ENCODE measurements around the gene CAPN11. TPM values are rescaled to one million over a fixed set of nuclear protein-coding genes. Genes with fewer than 3 reads are reported as not detected.
"Not testable (repeated sequence)": the region's sequence is repeated elsewhere in the genome, so short reads cannot be mapped to it uniquely, and the experiment has no call there.

Gene CAPN11
- total RNA-seq, 2 experiments from 2014 or later: not detected

GRCh38 chr6:44135173-44135758 is 23.4 kb upstream of the CAPN11 start:
- no peak overlapping the region for H3K27ac Mint-ChIP-seq
- H3K4me3 Mint-ChIP-seq: no peak overlapping the region

GRCh38 chr6:44135875-44136274 is 22.7 kb upstream of the CAPN11 start:
- CTCF ChIA-PET: interaction anchor here (0.8 kb wide), 1 partner anchor 15 kb away, joined by 3 read pairs; no protein-coding TSS in a partner anchor
- Mint-ChIP-seq H3K27ac (no peak overlapping the region), H3K27me3 (no peaks in the 10 kb centered on the region), H3K9me3 (ENCODE audit: low read depth) (no peaks in the 10 kb centered on the region), H3K36me3 (no peaks in the 10 kb centered on the region), H3K4me3 (no peak overlapping the region), H3K4me1 (peaks cover 7% of the 10 kb centered on the region)
- ATAC-seq (no peak), DNase-seq (no peak)

More at GRCh38 chr6:44135173-44135758, 23.4 kb upstream of the CAPN11 start:
- Mint-ChIP-seq H3K27me3 (no peaks in the 10 kb centered on the region), H3K4me1 (peaks cover 7% of the 10 kb centered on the region), H3K9me3 (ENCODE audit: low read depth) (no peaks in the 10 kb centered on the region), H3K36me3 (no peaks in the 10 kb centered on the region)
- CTCF ChIA-PET: interaction anchor here (0.8 kb wide), 1 partner anchor 16 kb away, joined by 3 read pairs; no protein-coding TSS in a partner anchor
- DNase-seq (no peak), ATAC-seq (no peak)

DNA sequence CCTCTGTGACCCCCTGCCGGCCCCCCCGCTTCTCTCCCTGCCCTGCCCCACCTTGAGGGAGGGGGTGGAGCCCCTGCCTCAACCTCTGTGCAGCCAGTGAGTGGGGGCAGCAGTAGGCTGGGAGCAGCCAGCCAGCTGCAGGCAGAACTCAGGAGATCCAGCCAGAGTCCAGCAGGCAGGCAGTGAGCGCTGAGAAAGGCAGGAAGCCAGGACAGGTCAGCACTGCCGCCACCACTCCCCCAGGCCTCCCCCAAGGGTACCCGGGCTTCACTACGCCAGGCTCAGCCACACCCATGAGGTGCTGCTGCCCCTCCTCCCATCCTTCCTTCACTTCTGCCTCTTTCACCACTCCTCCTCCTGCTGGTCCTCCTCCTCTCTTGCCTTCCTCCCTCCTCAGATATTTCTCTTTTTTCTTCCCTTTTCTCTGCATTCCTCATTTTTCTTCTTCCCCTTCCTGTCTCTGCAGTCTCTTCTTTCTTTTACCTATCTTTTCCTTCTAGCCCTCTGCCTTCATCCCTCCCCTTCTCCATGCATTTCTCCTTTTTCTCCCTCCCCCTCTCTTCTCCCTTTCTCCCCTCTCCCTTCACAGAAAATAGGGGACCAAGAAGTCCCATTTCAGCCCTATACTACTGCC is 19.8 kb upstream of the CAPN11 start:
- no peak for DNase-seq
- ATAC-seq: no peak
- Mint-ChIP-seq H3K36me3 (no peaks in the 10 kb centered on the region), H3K4me1 (no peaks in the 10 kb centered on the region), H3K9me3 (ENCODE audit: low read depth) (no peaks in the 10 kb centered on the region), H3K27ac (no peak overlapping the region), H3K27me3 (no peaks in the 10 kb centered on the region), H3K4me3 (no peak overlapping the region)
- CTCF ChIA-PET: no interaction called here

DNA sequence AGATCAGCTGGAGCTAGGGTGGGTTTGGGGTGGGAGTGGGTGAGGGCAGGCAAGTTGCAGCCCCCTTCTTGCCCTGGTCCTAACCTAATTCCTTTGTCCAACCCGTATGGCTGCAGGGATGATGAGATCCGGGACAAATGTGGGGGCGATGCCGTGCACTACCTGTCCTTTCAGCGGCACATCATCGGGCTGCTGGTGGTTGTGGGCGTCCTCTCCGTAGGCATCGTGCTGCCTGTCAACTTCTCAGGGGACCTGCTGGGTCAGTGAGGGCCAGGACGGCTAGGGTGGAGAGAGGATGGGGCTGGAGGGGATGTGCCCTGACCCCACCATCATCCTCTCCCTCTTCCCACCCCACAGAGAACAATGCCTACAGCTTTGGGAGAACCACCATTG is 19.3 kb upstream of the CAPN11 start:
- no peaks in the 10 kb centered on the region for H3K9me3 Mint-ChIP-seq (ENCODE audit: low read depth)
- no peak for ATAC-seq
- no peaks in the 10 kb centered on the region for H3K36me3 Mint-ChIP-seq
- H3K27me3 Mint-ChIP-seq: no peaks in the 10 kb centered on the region
- no peak overlapping the region for H3K27ac Mint-ChIP-seq
- DNase-seq: no peak
- H3K4me3 Mint-ChIP-seq: no peak overlapping the region
- no peaks in the 10 kb centered on the region for H3K4me1 Mint-ChIP-seq
- CTCF ChIA-PET: no interaction called here

DNA sequence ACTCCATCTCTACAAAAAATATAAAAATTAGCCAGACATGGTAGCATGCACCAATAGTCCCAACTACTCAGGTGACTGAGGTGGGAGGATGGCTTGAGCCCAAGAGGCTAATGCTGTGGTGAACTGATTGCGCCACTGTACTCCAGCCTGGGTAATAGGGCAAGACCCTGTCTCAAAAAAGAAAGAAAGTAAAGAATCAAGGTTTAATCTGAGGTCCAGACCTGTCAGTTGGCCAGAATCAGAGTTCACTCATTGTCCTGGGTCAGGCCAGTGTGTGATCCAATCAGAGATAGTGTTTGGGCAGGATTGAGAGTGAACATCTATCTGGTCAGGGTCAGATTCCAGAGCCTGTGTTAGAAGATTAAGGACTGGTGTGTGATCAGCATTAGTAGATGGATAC is 15.8 kb upstream of the CAPN11 start:
- Mint-ChIP-seq H3K36me3 (no peaks in the 10 kb centered on the region), H3K9me3 (ENCODE audit: low read depth) (no peaks in the 10 kb centered on the region), H3K27ac (no peak overlapping the region), H3K4me3 (no peak overlapping the region), H3K4me1 (peaks cover 5% of the 10 kb centered on the region), H3K27me3 (no peaks in the 10 kb centered on the region)
- ATAC-seq: no peak
- no peak for DNase-seq
- CTCF ChIA-PET: no interaction called here

DNA sequence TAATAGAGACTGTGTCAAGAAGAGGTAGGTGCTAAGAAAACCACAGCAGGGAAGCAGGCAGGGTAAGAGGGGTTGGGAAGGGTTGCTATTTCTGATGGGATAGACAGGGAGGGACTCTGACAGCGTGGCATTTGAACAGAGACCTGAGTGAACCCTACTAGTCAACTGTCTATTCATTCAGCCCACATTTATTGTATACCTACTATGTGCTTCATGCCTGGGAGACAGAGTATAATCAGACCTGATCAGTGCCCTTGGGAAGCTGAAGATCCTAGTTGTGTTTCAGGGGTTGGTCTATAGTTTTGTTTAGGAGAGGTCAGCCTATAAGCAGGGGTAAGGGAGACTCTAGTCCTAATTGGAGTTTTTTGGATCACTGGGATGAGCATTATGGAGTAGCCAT is 14.9 kb upstream of the CAPN11 start:
- no peaks in the 10 kb centered on the region for H3K36me3 Mint-ChIP-seq
- DNase-seq (no peak), ATAC-seq (no peak)
- H3K27me3 Mint-ChIP-seq: no peaks in the 10 kb centered on the region
- H3K4me3 Mint-ChIP-seq: no peak overlapping the region
- H3K4me1 Mint-ChIP-seq: peaks cover 5% of the 10 kb centered on the region
- CTCF ChIA-PET: interaction anchor here (0.8 kb wide), 1 partner anchor 11 kb away, joined by 3 read pairs; no protein-coding TSS in a partner anchor
- no peaks in the 10 kb centered on the region for H3K9me3 Mint-ChIP-seq (ENCODE audit: low read depth)
- H3K27ac Mint-ChIP-seq: peak overlapping the region; percentile 53

DNA sequence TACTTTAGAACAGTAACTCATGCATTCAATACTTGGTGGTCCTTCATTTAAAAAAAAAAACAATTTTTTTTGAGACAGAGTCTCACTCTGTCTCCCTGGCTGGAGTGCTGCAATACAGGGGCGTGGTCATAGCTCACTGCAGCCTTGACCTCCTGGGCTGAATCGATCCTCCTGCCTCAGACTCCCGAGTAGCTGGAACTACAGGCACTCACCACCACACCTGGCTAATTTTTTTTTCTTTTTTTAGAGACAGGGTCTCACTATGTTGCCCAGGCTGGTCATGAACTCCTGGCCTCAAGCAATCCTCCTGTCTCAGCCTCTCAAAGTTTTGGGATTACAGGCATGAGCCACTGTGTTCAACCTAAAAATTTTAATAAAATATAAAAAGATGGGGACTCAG is 14.1 kb upstream of the CAPN11 start:
- not testable (repeated sequence) for H3K4me3 Mint-ChIP-seq; H3K36me3 Mint-ChIP-seq; H3K27me3 Mint-ChIP-seq; H3K27ac Mint-ChIP-seq; ATAC-seq; DNase-seq; H3K9me3 Mint-ChIP-seq (ENCODE audit: low read depth); H3K4me1 Mint-ChIP-seq
- CTCF ChIA-PET: interaction anchor here (0.7 to 0.8 kb wide), 3 partner anchors 12 to 253 kb away, joined by 3 read pairs; no protein-coding TSS in a partner anchor

- ATAC-seq: no peak
- H3K27me3 Mint-ChIP-seq: no peaks in the 10 kb centered on the region
- H3K9me3 Mint-ChIP-seq (ENCODE audit: low read depth): no peaks in the 10 kb centered on the region
- no peak overlapping the region for H3K4me3 Mint-ChIP-seq
- DNase-seq: no peak
- H3K27ac Mint-ChIP-seq: peak overlapping the region; percentile 23
- H3K4me1 Mint-ChIP-seq: peaks cover 5% of the 10 kb centered on the region
- no peaks in the 10 kb centered on the region for H3K36me3 Mint-ChIP-seq
- CTCF ChIA-PET: no interaction called here
These were observed 12.8 kb upstream of the CAPN11 start for GRCh38 chr6:44145839-44146238.

DNA sequence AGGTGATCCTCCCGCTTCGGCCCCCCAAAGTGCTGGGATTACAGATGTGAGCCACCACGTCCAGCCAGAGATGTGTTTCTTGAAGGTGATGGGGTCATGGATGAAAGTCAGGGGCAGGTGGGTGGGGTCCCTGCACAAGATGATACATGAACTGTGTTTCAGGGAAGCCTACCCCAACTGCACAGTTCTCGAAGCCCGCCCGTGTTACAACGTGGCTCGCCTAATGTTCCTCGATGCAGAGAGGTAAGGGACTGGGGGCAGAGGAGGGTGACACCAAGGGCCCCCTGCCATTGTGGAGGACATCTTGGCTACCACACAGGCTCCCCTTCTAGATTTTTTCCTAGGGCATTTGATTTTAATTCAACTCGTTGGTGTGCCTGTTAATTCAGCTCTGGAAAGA is 11.9 kb upstream of the CAPN11 start:
- ATAC-seq (no peak), DNase-seq (no peak)
- Mint-ChIP-seq H3K36me3 (no peaks in the 10 kb centered on the region), H3K27me3 (no peaks in the 10 kb centered on the region), H3K27ac (no peak overlapping the region), H3K4me3 (no peak overlapping the region), H3K4me1 (peaks cover 7% of the 10 kb centered on the region), H3K9me3 (ENCODE audit: low read depth) (no peaks in the 10 kb centered on the region)
- CTCF ChIA-PET: no interaction called here

- CTCF ChIA-PET: interaction anchor here (4.8 kb wide), 1 partner anchor 50 kb away, joined by 61 read pairs; no protein-coding TSS in a partner anchor
- peaks cover 8% of the 10 kb centered on the region for H3K4me1 Mint-ChIP-seq
- H3K4me3 Mint-ChIP-seq: no peak overlapping the region
These were observed 11.4 kb upstream of the CAPN11 start for GRCh38 chr6:44147256-44147655.

DNA sequence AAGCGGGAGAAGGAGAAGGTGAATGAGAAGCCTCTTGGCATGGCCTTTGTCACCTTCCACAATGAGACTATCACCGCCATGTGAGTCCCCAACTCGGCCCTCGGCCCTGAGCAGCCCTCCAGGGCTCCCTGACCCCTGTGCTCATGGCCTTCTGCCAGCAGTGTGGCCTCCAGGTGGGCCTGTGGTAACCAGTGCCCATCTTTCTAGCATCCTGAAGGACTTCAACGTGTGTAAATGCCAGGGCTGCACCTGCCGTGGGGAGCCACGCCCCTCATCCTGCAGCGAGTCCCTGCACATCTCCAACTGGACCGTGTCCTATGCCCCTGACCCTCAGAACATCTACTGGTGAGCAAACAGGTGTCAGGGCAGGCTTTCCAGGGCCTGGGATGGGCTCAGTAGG is 10.3 kb upstream of the CAPN11 start:
- Mint-ChIP-seq H3K27me3 (no peaks in the 10 kb centered on the region), H3K27ac (no peak overlapping the region), H3K4me3 (no peak overlapping the region), H3K4me1 (peaks cover 8% of the 10 kb centered on the region), H3K9me3 (ENCODE audit: low read depth) (no peaks in the 10 kb centered on the region), H3K36me3 (no peaks in the 10 kb centered on the region)
- ATAC-seq (no peak), DNase-seq (no peak)
- CTCF ChIA-PET: interaction anchor here (4.8 kb wide), 1 partner anchor 51 kb away, joined by 61 read pairs; no protein-coding TSS in a partner anchor

More at GRCh38 chr6:44147256-44147655, 11.4 kb upstream of the CAPN11 start:
- no peak for ATAC-seq
- Mint-ChIP-seq H3K27me3 (no peaks in the 10 kb centered on the region), H3K36me3 (no peaks in the 10 kb centered on the region), H3K27ac (no peak overlapping the region), H3K9me3 (ENCODE audit: low read depth) (no peaks in the 10 kb centered on the region)
- DNase-seq: no peak

DNA sequence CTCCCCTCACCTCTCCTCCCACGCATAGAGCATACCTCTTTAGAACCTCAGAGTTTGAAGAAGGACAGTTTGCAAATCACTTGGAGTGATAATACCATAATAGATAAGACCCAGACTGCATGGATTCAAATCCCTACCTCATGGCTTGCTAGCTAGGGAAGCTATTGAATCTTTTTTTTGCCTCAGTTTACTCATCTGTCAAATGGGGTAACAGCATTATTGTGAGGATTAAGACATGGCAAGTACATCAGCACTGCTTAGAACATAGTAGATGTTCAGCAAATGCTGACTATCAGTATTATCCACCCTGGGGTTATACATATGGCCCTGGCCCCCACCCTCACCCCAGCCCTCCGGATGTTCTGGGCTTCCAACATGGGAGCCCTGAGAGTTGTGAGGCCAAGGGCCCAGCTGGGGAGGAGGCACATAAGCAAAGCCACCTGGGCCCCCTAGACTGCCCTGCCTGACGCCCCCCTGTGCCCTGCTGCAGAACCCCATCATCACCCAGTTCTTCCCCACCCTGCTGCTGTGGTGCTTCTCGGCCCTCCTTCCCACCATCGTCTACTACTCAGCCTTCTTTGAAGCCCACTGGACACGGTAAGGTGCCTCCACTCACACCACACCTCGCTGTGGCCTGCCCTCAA is 9.1 kb upstream of the CAPN11 start:
- Mint-ChIP-seq H3K4me3 (no peak overlapping the region), H3K27ac (no peak overlapping the region), H3K4me1 (peaks cover 8% of the 10 kb centered on the region), H3K27me3 (no peaks in the 10 kb centered on the region), H3K36me3 (no peaks in the 10 kb centered on the region), H3K9me3 (ENCODE audit: low read depth) (no peaks in the 10 kb centered on the region)
- no peak for DNase-seq
- CTCF ChIA-PET: interaction anchor here (1.4 to 4.8 kb wide), 3 partner anchors 13 to 52 kb away, joined by 4 to 61 read pairs (median 5); no protein-coding TSS in a partner anchor
- no peak for ATAC-seq

DNA sequence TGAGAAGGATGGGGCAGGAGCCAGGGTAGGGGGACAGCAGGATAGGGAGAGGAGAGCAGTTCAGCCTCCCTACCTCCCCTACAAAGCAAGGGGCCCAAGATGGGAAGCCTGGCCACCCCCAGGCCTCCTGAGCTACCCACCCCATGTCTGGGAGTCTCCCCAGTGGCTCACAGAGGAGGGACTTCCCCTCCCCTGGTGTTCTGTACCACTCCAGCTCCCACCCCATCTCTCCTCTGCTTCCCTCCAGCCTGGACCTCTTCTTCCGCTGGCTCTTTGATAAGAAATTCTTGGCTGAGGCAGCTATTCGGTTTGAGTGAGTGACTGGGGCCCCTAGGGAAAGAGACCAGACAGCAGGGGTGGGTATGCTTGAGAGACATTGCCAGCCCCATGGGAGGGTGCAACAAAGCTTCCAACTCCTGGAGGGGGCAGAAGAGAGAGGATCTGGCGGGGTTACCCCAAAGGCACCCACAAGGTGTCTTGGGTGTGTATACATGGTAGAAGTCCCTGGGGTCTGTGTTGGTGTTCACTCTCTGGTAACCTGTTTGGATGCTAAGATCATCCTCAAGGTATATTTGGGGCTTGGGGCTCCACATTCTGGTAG is 8.2 kb upstream of the CAPN11 start:
- no peak overlapping the region for H3K4me3 Mint-ChIP-seq
- H3K36me3 Mint-ChIP-seq: no peaks in the 10 kb centered on the region
- H3K27me3 Mint-ChIP-seq: no peaks in the 10 kb centered on the region
- no peaks in the 10 kb centered on the region for H3K9me3 Mint-ChIP-seq (ENCODE audit: low read depth)
- H3K4me1 Mint-ChIP-seq: peaks cover 7% of the 10 kb centered on the region
- no peak for DNase-seq
- CTCF ChIA-PET: interaction anchor here (1.1 to 4.8 kb wide), 5 partner anchors 12 to 53 kb away, joined by 3 to 61 read pairs (median 5); no protein-coding TSS in a partner anchor
- no peak overlapping the region for H3K27ac Mint-ChIP-seq
- no peak for ATAC-seq
